DND-41 (cell line): ENCODE results near the gene RTRAF.

Source experiments
- CTCF ChIP-seq: IDR thresholded peaks from 2 replicates; pipeline ENCODE4 v1.5.1; 2012; ENCODE audit warnings: borderline replicate concordance, low read length, moderate library complexity, mild to moderate bottlenecking; ENCODE audit not compliant: poor library complexity, severe bottlenecking; ENCODE audit errors: extremely low read depth
- EZH2 ChIP-seq: IDR thresholded peaks from 3 replicates; pipeline ENCODE4 v1.6.1; 2012; ENCODE audit warnings: borderline replicate concordance, low read depth, mild to moderate bottlenecking, moderate library complexity, low read length, inconsistent platforms; ENCODE audit not compliant: severe bottlenecking

- TF ChIP-seq CTCF = no peak
- TF ChIP-seq EZH2 = no peak
Measured at GRCh38 chr14:52023518-52023917, 34.2 kb downstream of the RTRAF start.
